GM18861 (cell line): Measurements from ENCODE around the gene SLX4IP.

Experiments used
- ATAC-seq: cut with Tn5 transposase; IDR thresholded peaks from one replicate; pipeline ENCODE4 v1.9.1; 2021; ENCODE audit not compliant: unreplicated experiment

Gene SLX4IP

GRCh38 chr20:10547276-10548114, 112.4 kb downstream of the SLX4IP start:
- no peak for ATAC-seq

GRCh38 chr20:10549511-10549910, 114.4 kb downstream of the SLX4IP start:
- no peak for ATAC-seq

GRCh38 chr20:10550204-10551118, 115.4 kb downstream of the SLX4IP start:
- no peak for ATAC-seq

GRCh38 chr20:10551732-10552724, 116.9 kb downstream of the SLX4IP start:
- peak; percentile 45 for ATAC-seq

- ATAC-seq = peak; percentile 72
Measured at GRCh38 chr20:10553326-10553984, 118.3 kb downstream of the SLX4IP start.

- no peak for ATAC-seq
Measured at GRCh38 chr20:10554285-10554684, 119.2 kb downstream of the SLX4IP start.

GRCh38 chr20:10555393-10555792, 120.3 kb downstream of the SLX4IP start:
- no peak for ATAC-seq

GRCh38 chr20:10555865-10556308, 120.8 kb downstream of the SLX4IP start:
- ATAC-seq = no peak

GRCh38 chr20:10556519-10557083, 121.5 kb downstream of the SLX4IP start:
- ATAC-seq = no peak

- ATAC-seq = no peak
Measured at GRCh38 chr20:10557685-10558084, 122.6 kb downstream of the SLX4IP start.

- peak; percentile 84 for ATAC-seq
Measured at GRCh38 chr20:10558635-10559187, 123.6 kb downstream of the SLX4IP start.

- no peak for ATAC-seq
Measured at GRCh38 chr20:10559266-10559665, 124.2 kb downstream of the SLX4IP start.

- no peak for ATAC-seq
Measured at GRCh38 chr20:10560686-10561085, 125.6 kb downstream of the SLX4IP start.

- ATAC-seq = no peak
Measured at GRCh38 chr20:10561302-10561701, 126.2 kb downstream of the SLX4IP start.

GRCh38 chr20:10562899-10563298, 127.8 kb downstream of the SLX4IP start:
- ATAC-seq = no peak

GRCh38 chr20:10563935-10564492, 128.9 kb downstream of the SLX4IP start:
- no peak for ATAC-seq

GRCh38 chr20:10565191-10565921, 130.3 kb downstream of the SLX4IP start:
- ATAC-seq = no peak
